GM23338 (cell line): Measurements from ENCODE around the gene FOXM1.

Source experiments
- POLR2AphosphoS5 ChIP-seq: IDR thresholded peaks from 2 replicates; pipeline ENCODE4 v1.6.1; 2016; ENCODE audit warnings: antibody characterized with exemption, low read depth
- TF ChIP-seq, protein P1 (sequence below), 2 experiments: fragments of 200-600 bp in 1 of 2; sonication (generic) in 1 of 2; conservative IDR thresholded peaks; 2 replicates each; pipeline versions ENCODE4 v1.5.1 to v1.6.1; 2016 to 2017; ENCODE audit warnings: antibody characterized with exemption in 2 of 2, low read depth in 2 of 2, mild to moderate bottlenecking in 2 of 2, moderate library complexity in 1 of 2

DNA sequence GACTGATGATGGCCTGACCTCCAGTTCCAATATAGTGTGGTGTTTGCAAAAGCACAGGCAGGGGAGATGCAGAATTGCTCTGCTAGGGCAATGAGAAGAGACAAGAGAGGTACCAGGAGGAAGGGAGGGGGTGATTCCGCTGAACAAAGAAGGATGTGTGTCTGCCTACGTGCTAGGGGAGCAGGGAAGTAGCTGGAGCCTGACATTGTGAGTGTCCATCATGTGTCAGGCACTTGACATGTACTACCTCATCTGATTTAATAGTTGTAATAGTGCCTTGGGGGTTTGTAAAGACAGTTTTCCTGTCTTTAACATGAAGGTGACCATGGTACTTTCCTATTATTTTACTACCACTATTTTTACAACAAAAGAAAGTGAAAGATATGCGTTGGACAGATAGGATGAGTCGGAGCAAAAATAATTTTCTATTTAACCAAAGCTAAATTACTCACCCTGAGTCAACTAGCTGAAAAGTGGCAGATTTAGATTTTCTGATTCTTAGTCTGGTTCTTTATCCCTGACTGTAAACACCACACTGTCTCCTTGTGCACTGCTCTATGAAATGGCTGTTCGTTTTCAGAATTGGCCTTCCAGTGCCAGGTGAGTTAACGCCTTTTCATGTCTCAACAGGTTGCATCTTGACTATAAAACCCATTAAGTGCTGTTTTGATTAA is 48.5 kb upstream of the FOXM1 start:
- no peak for TF ChIP-seq POLR2AphosphoS5
- TF ChIP-seq, protein P1, sequence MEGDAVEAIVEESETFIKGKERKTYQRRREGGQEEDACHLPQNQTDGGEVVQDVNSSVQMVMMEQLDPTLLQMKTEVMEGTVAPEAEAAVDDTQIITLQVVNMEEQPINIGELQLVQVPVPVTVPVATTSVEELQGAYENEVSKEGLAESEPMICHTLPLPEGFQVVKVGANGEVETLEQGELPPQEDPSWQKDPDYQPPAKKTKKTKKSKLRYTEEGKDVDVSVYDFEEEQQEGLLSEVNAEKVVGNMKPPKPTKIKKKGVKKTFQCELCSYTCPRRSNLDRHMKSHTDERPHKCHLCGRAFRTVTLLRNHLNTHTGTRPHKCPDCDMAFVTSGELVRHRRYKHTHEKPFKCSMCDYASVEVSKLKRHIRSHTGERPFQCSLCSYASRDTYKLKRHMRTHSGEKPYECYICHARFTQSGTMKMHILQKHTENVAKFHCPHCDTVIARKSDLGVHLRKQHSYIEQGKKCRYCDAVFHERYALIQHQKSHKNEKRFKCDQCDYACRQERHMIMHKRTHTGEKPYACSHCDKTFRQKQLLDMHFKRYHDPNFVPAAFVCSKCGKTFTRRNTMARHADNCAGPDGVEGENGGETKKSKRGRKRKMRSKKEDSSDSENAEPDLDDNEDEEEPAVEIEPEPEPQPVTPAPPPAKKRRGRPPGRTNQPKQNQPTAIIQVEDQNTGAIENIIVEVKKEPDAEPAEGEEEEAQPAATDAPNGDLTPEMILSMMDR (conservative IDR thresholded peaks at IDR 0.05; ENCODE audit: low read depth in 2 of 2) = no peak
